H1 (cell line): ENCODE results near the gene ODAD3. TPM values are rescaled to one million over a fixed set of nuclear protein-coding genes. Genes with fewer than 3 reads are reported as not detected.

Experiments used
- CTCF ChIA-PET: fragments of 300-600 bp; sonication (Branson Sonifier 250); formaldehyde crosslinking; loops from one replicate; lab custom pipeline; 2021; ENCODE audit not compliant: partially characterized antibody; lab: Charles Lee
- POLR2A ChIA-PET: fragments of 300-600 bp; sonication (Branson Sonifier 250); formaldehyde crosslinking; loops from one replicate; lab custom pipeline; 2021; ENCODE audit warnings: inconsistent platforms; ENCODE audit not compliant: partially characterized antibody; lab: Charles Lee
- DNase-seq, 2 experiments: peaks; one replicate each; pipeline versions ENCODE4 v3.0.0 to v3.0.0-alpha.2; 2010 to 2022; ENCODE audit warnings: low spot score in 2 of 2, low read depth in 1 of 2, mixed read lengths in 1 of 2
- FAIRE-seq: peaks from 2 replicates; lab custom pipeline; 2011; peaks lifted over from hg19 to GRCh38; lab: Jason Lieb, UNC
- H2AFZ ChIP-seq: 2 replicates; pipeline ENCODE4 v1.8.1; 2012; ENCODE audit warnings: low read length, inconsistent platforms
- H2AK5ac ChIP-seq: 2 replicates; pipeline ENCODE4 v1.6.1; 2013; ENCODE audit warnings: low read depth, low read length
- H2BK120ac ChIP-seq: replicated peaks from 2 replicates; pipeline ENCODE3; 2013; ENCODE audit warnings: low read depth, low read length, inconsistent platforms
- H2BK12ac ChIP-seq: 2 replicates; pipeline ENCODE4 v1.6.1; 2013; ENCODE audit warnings: low read depth, low read length
- H2BK15ac ChIP-seq: 2 replicates; pipeline ENCODE4 v1.6.1; 2013; ENCODE audit warnings: low read length
- H2BK20ac ChIP-seq: 2 replicates; pipeline ENCODE4 v1.6.1; 2013; ENCODE audit warnings: low read length
- H2BK5ac ChIP-seq: 2 replicates; pipeline ENCODE4 v1.6.1; 2013; ENCODE audit warnings: low read depth, low read length
- H3K14ac ChIP-seq: 2 replicates; pipeline ENCODE4 v1.6.1; 2013; ENCODE audit warnings: inconsistent platforms; ENCODE audit not compliant: insufficient read length
- H3K18ac ChIP-seq: 2 replicates; pipeline ENCODE4 v1.6.1; 2013; ENCODE audit warnings: low read length; ENCODE audit errors: extremely low read depth
- H3K23ac ChIP-seq: 2 replicates; pipeline ENCODE4 v1.6.1; 2013; ENCODE audit warnings: inconsistent platforms; ENCODE audit not compliant: insufficient read length
- H3K23me2 ChIP-seq: 2 replicates; pipeline ENCODE4 v1.6.1; 2013; ENCODE audit warnings: low read depth, low read length
- H3K27ac ChIP-seq: 2 replicates; pipeline ENCODE4 v1.6.1; 2011; ENCODE audit warnings: low read depth, low read length, inconsistent platforms
- H3K27me3 ChIP-seq, 4 experiments: replicated peaks in 1 of 4; 1 replicate in 1 of 4; 2 replicates in 3 of 4; pipeline versions ENCODE4 v1.6.1 to v1.8.1; 2011 to 2013; ENCODE audit warnings: low read length in 3 of 4, mild to moderate bottlenecking in 3 of 4, inconsistent platforms in 2 of 4, mixed read lengths in 2 of 4, moderate library complexity in 1 of 4; ENCODE audit not compliant: control insufficient read depth in 3 of 4, insufficient read depth in 3 of 4; ENCODE audit errors: extremely low read depth in 1 of 4
- H3K36me3 ChIP-seq, 4 experiments: 2 replicates each; pipeline versions ENCODE4 v1.6.1 to v1.8.1; 2011 to 2013; ENCODE audit warnings: mild to moderate bottlenecking in 4 of 4, low read length in 3 of 4, moderate library complexity in 2 of 4, control low read depth in 1 of 4, inconsistent platforms in 1 of 4; ENCODE audit not compliant: insufficient read depth in 4 of 4, control insufficient read depth in 2 of 4
- H3K4ac ChIP-seq: replicated peaks from 2 replicates; pipeline ENCODE3; 2013; ENCODE audit warnings: low read length, low read depth, mixed read lengths, inconsistent platforms; ENCODE audit not compliant: insufficient read length
- H3K4me1 ChIP-seq, 4 experiments: replicated peaks in 1 of 4; 1 replicate in 1 of 4; 2 replicates in 3 of 4; pipeline versions ENCODE4 v1.6.1 to v1.8.1; 2011 to 2013; ENCODE audit warnings: low read length in 3 of 4, inconsistent platforms in 2 of 4, mixed read lengths in 1 of 4; ENCODE audit not compliant: insufficient read depth in 4 of 4, control insufficient read depth in 3 of 4
- H3K4me2 ChIP-seq, 2 experiments: 2 replicates each; pipeline versions ENCODE4 v1.6.1 to v1.8.1; 2011 to 2013; ENCODE audit warnings: low read depth in 2 of 2, low read length in 2 of 2, control low read depth in 1 of 2, inconsistent platforms in 1 of 2, mild to moderate bottlenecking in 1 of 2; ENCODE audit not compliant: insufficient read depth in 1 of 2
- H3K4me3 ChIP-seq, 4 experiments: fragments of 200-600, 300-600 bp in 1 of 4; sonication (generic), shearing (Covaris generic), sonication (Bioruptor Twin) in 1 of 4; 2 replicates each; pipeline versions ENCODE4 v1.5.1 to v1.8.1; 2011 to 2016; ENCODE audit warnings: low read length in 4 of 4, low read depth in 3 of 4, control low read depth in 2 of 4, inconsistent platforms in 2 of 4, mild to moderate bottlenecking in 2 of 4, mixed read lengths in 1 of 4, moderate library complexity in 1 of 4; ENCODE audit not compliant: insufficient read depth in 2 of 4; ENCODE audit errors: extremely low read depth in 1 of 4
- H3K56ac ChIP-seq: replicated peaks from 2 replicates; pipeline ENCODE3; 2013; ENCODE audit warnings: low read depth, mild to moderate bottlenecking, mixed read lengths, low read length, inconsistent platforms; ENCODE audit not compliant: insufficient read length
- H3K79me1 ChIP-seq: 2 replicates; pipeline ENCODE4 v1.6.1; 2013; ENCODE audit warnings: low read depth, low read length, control low read depth
- H3K79me2 ChIP-seq, 2 experiments: 2 replicates each; pipeline versions ENCODE4 v1.6.1 to v1.8.1; 2012 to 2013; ENCODE audit warnings: low read length in 2 of 2, mild to moderate bottlenecking in 2 of 2, inconsistent platforms in 1 of 2; ENCODE audit not compliant: insufficient read depth in 2 of 2, control insufficient read depth in 1 of 2
- H3K9ac ChIP-seq, 4 experiments: replicated peaks in 1 of 4; 1 replicate in 1 of 4; 2 replicates in 3 of 4; pipeline versions ENCODE4 v1.6.1 to v1.8.1; 2011 to 2013; ENCODE audit warnings: low read depth in 3 of 4, low read length in 3 of 4, control low read depth in 2 of 4, mild to moderate bottlenecking in 2 of 4, moderate library complexity in 2 of 4, inconsistent platforms in 1 of 4; ENCODE audit errors: extremely low read depth in 1 of 4
- H3K9me3 ChIP-seq, 2 experiments: 2 replicates each; pipeline versions ENCODE4 v1.6.1 to v1.8.1; 2012 to 2013; ENCODE audit warnings: mild to moderate bottlenecking in 2 of 2, moderate library complexity in 2 of 2, control low read depth in 1 of 2, inconsistent platforms in 1 of 2, low read depth in 1 of 2, low read length in 1 of 2, mixed read lengths in 1 of 2; ENCODE audit not compliant: insufficient read depth in 2 of 2
- H4K20me1 ChIP-seq, 2 experiments: replicated peaks in 1 of 2; 2 replicates each; pipeline versions ENCODE3 to v1.8.1; 2011 to 2013; ENCODE audit warnings: inconsistent platforms in 2 of 2, low read length in 2 of 2, mild to moderate bottlenecking in 1 of 2; ENCODE audit not compliant: insufficient read depth in 2 of 2, control insufficient read depth in 1 of 2
- H4K5ac ChIP-seq: 2 replicates; pipeline ENCODE4 v1.6.1; 2013; ENCODE audit warnings: low read length, low read depth, mixed read lengths, inconsistent platforms; ENCODE audit not compliant: insufficient read length
- H4K8ac ChIP-seq: 2 replicates; pipeline ENCODE4 v1.8.0; 2013; ENCODE audit warnings: mild to moderate bottlenecking, moderate library complexity, low read length, inconsistent platforms; ENCODE audit not compliant: insufficient read depth; ENCODE audit errors: extremely low read depth
- H4K91ac ChIP-seq: replicated peaks from 2 replicates; pipeline ENCODE3; 2013; ENCODE audit warnings: low read length, mixed read lengths, inconsistent platforms; ENCODE audit not compliant: insufficient read length
- ASH2L ChIP-seq: fragments of 200-600, 300-600 bp; sonication (generic); IDR thresholded peaks from one replicate; pipeline ENCODE4 v1.7.1; 2017; ENCODE audit warnings: low read length
- NRF1 ChIP-seq: IDR thresholded peaks from 2 replicates; pipeline ENCODE4 v1.6.1; 2011; ENCODE audit warnings: mild to moderate bottlenecking, low read depth, low read length, improper control_type of control experiment
- PHF8 ChIP-seq: fragments of 200-600 bp; sonication (generic); conservative IDR thresholded peaks from 2 replicates; pipeline ENCODE4 v1.7.1; 2012; ENCODE audit warnings: low read depth, mild to moderate bottlenecking, inconsistent platforms, low read length, moderate library complexity
- TAF1 ChIP-seq: IDR thresholded peaks from 2 replicates; pipeline ENCODE4 v1.6.1; 2011; ENCODE audit warnings: mild to moderate bottlenecking, low read depth, low read length
- WGBS, 2 experiments: shearing (Covaris generic) in 1 of 2; methylation state at CpG; one replicate each; pipeline versions ENCODE4 v1.1.6 to v1.1.7; 2013 to 2015; ENCODE audit warnings: low lambda C conversion rate in 2 of 2, mixed read lengths in 2 of 2, inconsistent platforms in 1 of 2, low coverage in 1 of 2, missing lambda C conversion rate in 1 of 2; ENCODE audit not compliant: insufficient replicate concordance in 2 of 2, insufficient coverage in 1 of 2, insufficient read length in 1 of 2; ENCODE audit errors: extremely low coverage in 1 of 2, missing lambda C conversion rate in 1 of 2; 5-methylcytosine and 5-hydroxymethylcytosine counted together
- polyA plus RNA-seq, 7 experiments: library from polyadenylated mRNA; depleted of rRNA in 3 of 7; stranded (reverse) in 5 of 7; unstranded in 2 of 7; fragments of >200 nt in 5 of 7; fragments of 200-250 nt in 2 of 7; gene quantifications; 1 replicate in 5 of 7; 2 replicates in 1 of 7; 4 replicates in 1 of 7; pipeline versions ENCODE4 v1.2.1 to v1.2.3, GENCODE V29; 2011 to 2013; ENCODE audit warnings: missing spikeins in 2 of 7, mixed read lengths in 2 of 7
- total RNA-seq: library from RNA; stranded (reverse); fragmentation: NEBNext Ultra II Directional; extraction: Animal tissue kit (Norgen Biotek cat#: 25700); gene quantifications from 2 replicates; pipeline ENCODE4 v1.2.1, GENCODE V29; 2021

The ODAD3 gene
- total and polyA plus RNA-seq, 2 of the 8 experiments (the other 6 are each of a cell fraction or from before 2014, with no cell fraction given) = 2.1 to 2.2 TPM

DNA sequence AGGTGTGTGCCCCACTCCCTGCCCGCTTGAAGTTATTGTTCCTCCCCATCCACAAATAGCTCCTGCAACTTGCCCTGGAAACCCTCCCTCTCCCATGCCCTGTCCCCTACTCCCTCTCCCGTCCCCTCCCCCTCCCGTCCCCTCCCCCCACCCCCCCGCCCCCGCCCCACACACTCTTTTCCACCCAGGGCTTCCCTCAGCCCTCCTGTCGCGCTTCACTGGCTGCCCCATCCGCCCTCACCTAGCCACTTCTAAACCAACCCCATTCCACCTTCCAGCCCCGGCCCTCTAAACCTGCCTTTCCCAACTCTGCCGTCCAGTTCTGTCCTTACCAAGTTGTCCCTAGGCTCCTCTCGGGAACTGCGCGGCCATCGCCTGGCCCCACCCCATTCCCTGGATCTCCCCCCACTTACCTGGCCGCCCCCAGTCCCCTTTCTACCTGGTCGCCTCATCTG is 16.8 kb downstream of the ODAD3 start:
- Histone ChIP-seq H4K5ac (peak overlapping the region; percentile 97), H3K18ac (peak overlapping the region; percentile 87), H4K91ac (peak overlapping the region; percentile 70), H3K23me2 (peaks cover 34% of the 10 kb centered on the region), H3K9me3 (no peaks in the 10 kb centered on the region), H3K14ac (no peak overlapping the region), H2AFZ (no peak overlapping the region), H2BK15ac (peak overlapping the region; percentile 81; the same call in 1 of the 2 replicates), H3K56ac (peak overlapping the region; percentile 91), H4K20me1 (no peaks in the 10 kb centered on the region), H3K27ac (peak overlapping the region; percentile 69; the same call in 1 of the 2 replicates), H2BK12ac (peak overlapping the region; percentile 75; the same call in 1 of the 2 replicates), H2BK20ac (0 out of 2 replicates have a peak overlapping the region, but pooled peaks have one; percentile 72), H3K79me2 (no peaks in the 10 kb centered on the region), H2AK5ac (no peak overlapping the region), H3K4ac (no peak overlapping the region), H2BK120ac (peak overlapping the region; percentile 38), H3K4me3 (peak overlapping the region; percentile 72 to 88 (median 80)), H3K79me1 (peaks cover 5% of the 10 kb centered on the region), H3K36me3 (0 out of 8 replicates have a peak, but pooled peaks cover 0 to 3% (median 0%) of the 10 kb centered on the region in 4 experiments), H3K23ac (no peak overlapping the region)
- 36% methylated on average over 1 of the region's 16 CpGs; no CpG with 5 or more reads in 1 of the 2 experiments for WGBS, 2 experiments
- POLR2A ChIA-PET = interaction anchor here (0.6 to 3.6 kb wide), 20 partner anchors 8 to 124 kb away, joined by 3 to 48 read pairs (median 4); partner anchors contain the start of genes EPOR, ODAD3, PRKCSH and SWSAP1
- no peak for FAIRE-seq
- TF ChIP-seq PHF8 (peak; percentile 44), ASH2L (peak; percentile 36), TAF1 (peak; percentile 53; the same call in 1 of the 2 replicates), NRF1 (no peak)
- TF ChIP-seq, all 59 proteins: peak for 3
- peaks cover 0 to 19% (median 12%) of the 10 kb centered on the region in 4 experiments; a peak in 5 of 7 replicates for H3K27me3 ChIP-seq
- H3K4me2 ChIP-seq = peak overlapping the region; percentile 77 to 90
- H3K9ac ChIP-seq = peak overlapping the region in 3 of 4 experiments; percentile 58 to 75 (median 67); a peak in 6 of 7 replicates
- H3K4me1 ChIP-seq = peaks cover 0 to 15% (median 7%) of the 10 kb centered on the region in 4 experiments; a peak in 5 of 7 replicates
- H4K8ac ChIP-seq = peak overlapping the region; percentile 94; the same call in 1 of the 2 replicates
- CTCF ChIA-PET = interaction anchor here (0.6 to 13.7 kb wide), 5 partner anchors 10 to 51 kb away, joined by 3 to 197 read pairs (median 4); partner anchors contain the start of genes EPOR and SWSAP1
- H2BK5ac ChIP-seq = peak overlapping the region; percentile 95; the same call in 1 of the 2 replicates
- no peak for DNase-seq
